Pons (tissue), 1 donor: ENCODE measurements around the gene CACNA2D3.
"Not testable (repeated sequence)": the region's sequence is repeated elsewhere in the genome, so short reads cannot be mapped to it uniquely, and the experiment has no call there.

Source experiments
- DNase-seq: peaks from one replicate; pipeline ENCODE4 v3.0.0-alpha.2; 2016; ENCODE audit warnings: low spot score

Gene CACNA2D3

DNA sequence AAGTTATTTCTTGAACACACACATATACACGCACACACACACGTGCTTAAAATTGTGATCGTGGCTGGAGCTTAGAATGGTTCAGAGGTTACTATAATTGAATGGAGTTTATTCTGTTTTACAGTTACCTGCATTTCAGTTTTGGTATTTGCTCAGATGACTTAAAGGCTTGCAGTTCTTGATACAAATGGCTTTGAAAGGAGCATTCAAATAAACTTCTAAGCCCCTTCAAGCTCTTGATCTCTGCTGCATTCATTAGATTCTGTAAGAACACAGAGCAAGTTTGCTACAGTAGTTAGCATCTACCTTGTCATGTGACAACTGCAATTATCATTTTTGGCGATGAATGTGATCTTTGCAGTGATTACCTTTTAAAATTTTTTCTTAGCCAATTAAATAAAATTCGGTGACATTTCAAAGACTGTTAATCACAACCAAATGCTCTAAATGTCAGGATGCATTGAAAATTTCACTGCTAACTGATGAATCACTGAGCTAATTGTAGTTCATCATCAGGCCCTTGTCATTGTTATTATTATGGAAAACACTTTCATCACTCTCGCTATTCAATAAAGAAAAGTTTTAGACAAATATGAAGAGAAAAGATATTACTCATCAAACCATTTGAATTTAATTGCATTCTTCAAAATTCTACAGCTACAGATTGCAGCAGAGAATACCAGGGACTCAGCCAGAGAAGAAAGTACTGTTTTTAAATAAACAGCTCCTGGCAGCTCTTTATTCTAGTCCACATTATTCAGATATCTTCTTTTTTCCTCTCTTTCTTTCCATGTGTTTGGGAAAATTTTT lies 509.4 kb downstream of the CACNA2D3 start:
- DNase-seq, result no peak

DNA sequence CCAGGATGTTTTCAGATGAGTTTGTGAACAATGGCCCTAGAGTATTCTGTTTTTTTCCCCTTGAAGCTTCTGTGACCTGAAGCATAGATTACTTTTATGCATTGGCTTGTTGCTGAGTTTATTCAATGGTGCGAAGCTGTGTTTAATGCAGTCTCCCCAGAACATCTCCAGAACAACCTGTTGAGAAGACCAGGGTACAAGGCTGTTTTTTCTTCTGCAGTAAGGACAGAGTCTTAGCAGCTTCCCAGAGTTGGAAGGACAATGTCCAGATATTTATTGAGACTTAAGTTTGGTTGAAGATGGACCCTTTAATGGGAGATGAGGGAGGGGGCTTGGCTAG lies 509.9 kb downstream of the CACNA2D3 start:
- no peak for DNase-seq

DNA sequence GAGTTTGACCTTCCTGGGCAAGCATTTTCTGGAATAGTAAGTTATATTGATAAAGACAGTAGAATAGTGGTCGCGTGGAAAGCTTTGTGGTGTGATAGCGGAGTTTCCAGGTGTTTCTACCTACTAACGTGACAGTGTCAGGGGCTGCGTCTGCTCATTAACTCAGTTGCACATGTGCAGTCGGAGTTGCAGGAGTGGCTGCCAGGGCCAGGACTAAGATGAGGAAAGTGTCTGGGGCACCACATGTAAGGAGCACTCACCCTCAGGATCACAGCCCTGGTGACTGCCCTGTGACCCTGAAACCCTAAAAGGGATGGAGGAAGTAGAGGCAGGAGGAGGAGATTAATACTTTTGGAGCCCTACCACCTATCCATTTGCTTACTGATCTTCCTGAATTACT lies 510.5 kb downstream of the CACNA2D3 start:
- no peak for DNase-seq

DNA sequence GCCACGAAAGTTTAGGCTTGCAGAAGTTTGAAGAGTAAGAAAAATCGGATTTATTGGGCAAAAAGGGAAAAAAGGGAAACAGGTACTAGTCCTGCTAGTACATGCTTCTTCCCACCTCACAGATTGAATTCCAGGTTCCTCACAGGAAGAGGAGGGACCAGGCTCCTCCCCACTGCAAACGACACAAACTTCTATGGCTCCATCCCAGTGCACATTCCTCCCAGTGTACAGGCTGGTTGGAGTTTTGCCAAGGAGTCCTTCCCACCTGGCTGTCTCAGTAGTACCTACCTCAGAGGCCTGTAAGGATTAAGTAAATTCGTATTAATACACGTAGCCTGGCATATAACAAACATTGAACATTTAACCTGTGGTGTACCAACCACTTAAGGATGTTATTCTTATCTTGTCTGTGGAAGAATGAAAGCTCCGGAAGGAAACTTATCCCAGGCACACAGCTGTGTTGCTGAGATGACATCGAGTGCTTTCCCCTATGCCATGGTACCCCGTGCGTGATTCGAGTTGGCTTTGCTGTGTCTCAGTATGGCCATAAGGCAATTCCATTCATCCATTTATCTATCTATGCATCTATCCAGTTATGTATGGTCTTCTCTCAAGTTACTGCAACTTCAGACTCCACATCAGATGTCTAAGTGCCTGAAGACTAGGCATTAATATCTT lies 511.2 kb downstream of the CACNA2D3 start:
- DNase-seq, result no peak

DNA sequence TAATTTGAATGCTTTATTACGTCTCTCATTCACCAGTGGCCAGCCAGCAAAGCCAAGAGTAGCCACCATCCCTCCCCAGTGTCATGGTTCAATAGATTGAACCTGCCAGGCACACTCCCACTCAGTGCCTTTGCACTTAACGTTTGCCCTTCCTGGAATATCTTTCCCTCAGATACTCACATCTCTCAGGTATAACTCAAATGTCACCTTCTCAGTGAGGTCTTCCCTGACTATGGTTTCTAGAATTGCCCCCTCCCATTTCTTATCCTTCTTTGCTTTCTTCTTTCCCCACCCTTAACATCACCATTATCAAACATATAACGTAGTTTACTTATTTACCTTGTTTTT lies 511.7 kb downstream of the CACNA2D3 start:
- no peak for DNase-seq

DNA sequence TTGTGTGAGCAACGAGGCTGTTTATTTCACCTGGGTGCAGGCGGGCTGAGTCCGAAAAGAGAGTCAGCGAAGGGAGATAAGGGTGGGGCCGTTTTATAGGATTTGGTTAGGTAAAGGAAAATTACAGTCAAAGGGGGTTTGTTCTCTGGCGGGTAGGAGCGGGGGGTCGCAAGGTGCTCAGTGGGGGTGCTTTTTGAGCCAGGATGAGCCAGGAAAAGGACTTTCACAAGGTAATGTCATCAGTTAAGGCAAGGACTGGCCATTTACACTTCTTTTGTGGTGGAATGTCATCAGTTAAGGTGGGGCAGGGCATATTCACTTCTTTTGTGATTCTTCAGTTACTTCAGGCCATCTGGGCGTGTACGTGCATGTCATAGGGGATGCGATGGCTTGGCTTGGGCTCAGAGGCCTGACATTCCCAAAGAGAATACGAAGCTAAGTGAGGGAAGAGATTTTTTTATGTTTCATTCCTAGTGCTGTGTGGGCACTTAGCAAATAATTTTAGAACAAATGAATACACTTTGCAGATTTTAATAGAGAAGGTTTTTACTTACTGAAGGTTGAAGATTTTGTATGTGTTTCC lies 517.5 kb downstream of the CACNA2D3 start:
- DNase-seq, result not testable (repeated sequence)

DNA sequence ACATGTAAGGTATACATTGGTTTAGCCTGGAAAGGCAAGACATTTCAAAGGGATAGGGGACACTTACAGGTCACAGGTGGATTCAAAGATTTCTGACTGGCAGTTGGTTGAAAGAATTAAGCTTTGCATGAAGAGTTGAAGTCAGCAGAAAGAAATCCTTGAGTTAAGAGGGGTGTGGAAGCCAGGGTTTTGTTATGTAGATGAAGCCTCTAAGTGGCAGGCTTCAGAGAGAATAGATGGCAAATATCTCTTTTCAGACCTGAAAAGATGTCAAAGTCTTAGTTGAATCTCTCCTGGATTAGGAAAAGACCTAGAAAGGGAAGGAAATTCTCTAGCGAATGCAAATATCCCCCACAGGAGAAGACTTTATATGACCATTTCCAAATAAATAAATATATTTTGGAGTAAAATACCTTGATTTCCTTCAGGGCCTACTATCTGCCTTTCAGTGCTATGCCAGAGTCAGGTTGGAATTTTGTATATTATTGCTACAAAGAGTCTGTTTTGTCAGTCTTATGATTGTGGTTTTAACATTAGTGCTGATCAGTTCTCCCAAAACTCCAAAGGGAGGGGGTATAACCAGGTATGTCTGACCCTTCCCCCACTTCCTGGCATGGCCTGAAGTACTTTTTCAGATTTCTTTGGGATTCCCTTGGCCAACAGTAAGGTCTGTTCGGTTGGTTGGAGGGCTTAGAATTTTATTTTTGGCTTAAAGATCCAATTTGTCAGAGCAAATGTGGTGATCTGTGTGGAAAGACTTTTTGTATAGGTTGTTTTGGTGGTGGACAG lies 519.1 kb downstream of the CACNA2D3 start:
- DNase-seq, result no peak

DNA sequence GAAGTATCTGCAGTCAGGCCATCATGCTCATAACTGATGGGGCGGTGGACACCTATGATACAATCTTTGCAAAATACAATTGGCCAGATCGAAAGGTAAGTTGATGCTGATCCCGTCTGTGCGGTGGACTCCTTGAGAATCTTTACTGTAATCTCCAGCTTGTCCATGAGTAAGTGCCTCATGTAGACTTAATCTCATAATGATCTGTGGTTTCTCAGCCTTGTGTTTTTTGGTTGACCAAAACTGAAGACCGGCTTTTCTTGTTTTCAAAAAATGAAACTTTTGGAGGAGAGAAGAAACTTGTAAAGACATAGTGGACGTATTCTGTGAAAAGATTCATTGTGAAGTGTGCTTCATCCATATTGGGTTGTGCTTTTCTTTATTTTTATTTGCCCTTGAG lies 519.8 kb downstream of the CACNA2D3 start:
- DNase-seq, result no peak

DNA sequence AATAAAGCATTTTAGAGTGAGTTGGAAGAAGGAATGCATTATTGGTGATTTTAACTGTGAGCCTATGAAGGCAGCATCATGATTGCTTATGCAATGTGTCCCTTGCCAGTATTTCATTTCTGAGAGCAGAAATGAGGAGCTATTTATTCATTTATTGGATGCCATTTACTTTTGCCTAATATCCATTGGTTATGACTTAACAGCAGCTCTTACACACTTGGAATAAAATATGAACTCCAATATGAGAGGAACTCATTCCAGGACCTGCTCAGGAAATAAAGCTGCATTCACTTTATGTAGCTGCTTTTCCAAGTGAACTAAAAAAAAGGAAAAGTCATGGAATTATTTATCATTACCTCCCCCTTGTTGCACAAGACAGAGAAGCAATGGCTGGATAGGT lies 525.4 kb downstream of the CACNA2D3 start:
- DNase-seq, result no peak

DNA sequence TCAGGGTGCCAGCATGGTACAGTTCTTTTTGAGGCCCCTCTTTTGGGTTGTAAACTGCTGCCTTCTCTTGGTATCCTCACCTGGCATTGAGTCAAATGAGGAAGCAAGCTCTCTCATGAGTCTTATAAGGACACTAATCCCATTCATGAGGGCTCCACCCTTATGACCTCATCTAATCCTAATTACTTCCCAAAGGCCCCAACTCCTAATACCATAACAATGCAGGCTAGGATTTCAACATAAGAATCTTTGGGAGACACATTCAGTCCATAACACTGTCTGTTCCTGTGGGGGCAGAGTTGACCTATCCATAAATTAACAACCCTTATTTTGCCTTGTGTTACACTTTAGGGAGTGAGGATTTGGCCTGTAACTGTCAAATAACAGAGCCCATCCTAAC lies 527.2 kb downstream of the CACNA2D3 start:
- DNase-seq, result no peak

DNA sequence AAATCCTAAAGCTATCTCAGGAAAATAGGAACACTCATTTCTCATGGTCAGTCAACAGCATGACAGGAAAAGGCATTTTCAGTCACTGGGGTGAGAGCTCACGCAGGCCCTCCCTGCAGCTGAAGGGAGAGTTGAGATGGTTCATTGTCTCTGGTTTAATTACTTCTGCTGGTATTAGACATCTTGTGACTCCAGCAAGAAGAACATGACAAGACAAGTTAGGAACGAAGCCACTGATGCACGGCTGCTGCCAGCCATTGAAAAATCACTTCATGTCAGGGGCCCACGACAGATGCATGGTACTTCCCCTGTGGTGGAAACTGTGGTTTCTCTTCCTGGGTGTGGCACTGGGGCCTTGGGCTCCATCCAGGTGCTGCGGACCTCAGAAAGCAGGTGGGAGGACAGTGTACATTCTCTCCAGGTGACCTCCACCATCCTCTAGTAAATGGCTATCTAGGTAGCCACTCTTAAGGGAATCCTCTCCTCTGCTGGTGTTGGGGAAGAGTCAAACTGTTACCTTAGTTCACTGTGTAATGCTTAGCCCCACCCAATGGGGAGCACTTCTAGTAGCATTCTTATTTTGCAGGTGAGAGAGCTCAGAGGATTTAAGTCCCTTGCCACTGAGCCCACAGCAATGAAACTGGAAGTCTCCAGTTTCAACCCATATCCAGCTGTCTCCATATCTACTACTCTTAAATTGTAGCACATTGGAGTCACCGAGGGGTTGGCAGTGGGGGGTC lies 531.3 kb downstream of the CACNA2D3 start:
- DNase-seq, result no peak

DNA sequence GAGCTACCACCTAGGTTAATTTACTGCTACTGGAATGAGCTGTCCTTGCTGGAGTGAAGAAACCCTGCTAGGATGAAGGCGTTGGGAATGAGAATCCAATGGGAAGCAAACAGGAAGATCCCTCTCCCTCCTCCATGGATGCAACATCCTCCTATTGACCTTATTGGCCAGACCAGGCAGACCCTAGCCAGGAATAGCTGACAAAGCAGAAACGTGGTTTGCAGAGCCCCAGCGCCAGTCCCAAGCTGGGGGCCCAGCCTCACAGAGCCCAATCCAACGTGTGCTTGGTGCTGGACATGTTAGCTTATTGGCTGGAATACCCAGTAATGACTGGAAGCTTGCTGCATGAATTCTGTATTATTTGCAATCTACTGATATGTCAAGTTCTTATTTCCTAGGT lies 532.4 kb downstream of the CACNA2D3 start:
- DNase-seq, result no peak

DNA sequence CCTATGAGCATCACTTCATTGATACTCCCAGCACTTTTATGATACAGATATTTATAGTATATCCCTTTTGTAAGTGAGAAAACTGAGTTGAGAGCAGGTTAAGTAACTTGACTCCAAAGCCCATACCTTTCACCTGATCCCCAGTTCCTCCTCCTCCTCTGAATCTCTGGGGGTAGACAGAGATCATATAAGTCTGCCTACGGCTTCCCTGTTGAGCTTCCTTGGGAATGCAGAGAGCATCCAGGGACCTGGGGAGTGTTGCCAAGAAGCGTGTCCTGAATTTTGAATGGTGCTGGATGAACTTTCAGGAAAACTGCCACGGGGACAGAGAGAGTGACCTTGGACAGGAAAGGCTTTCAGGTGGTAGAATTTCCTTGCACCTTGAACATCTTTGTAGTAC lies 537.0 kb downstream of the CACNA2D3 start:
- DNase-seq, result peak; percentile 7

DNA sequence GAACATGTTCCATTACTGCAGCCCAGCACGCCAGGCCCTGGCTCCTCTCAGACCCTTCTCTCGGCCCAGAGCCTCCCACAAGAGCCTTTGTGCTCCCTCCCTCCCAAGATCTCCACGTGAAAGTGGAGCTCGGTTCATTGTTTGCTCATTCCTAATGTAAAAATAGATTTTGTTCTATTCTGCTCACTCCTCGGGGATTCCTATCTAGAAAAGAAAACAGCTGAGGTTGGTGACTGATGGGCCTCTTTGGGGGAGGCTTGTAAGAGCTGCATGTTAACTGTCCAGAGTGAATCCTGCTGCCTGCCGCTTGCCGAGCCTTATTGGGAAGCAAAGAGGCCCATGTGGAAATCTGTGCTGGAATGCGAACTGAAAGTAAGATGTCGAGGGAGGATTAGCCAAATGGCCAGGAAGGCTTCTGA lies 538.4 kb downstream of the CACNA2D3 start:
- no peak for DNase-seq

DNA sequence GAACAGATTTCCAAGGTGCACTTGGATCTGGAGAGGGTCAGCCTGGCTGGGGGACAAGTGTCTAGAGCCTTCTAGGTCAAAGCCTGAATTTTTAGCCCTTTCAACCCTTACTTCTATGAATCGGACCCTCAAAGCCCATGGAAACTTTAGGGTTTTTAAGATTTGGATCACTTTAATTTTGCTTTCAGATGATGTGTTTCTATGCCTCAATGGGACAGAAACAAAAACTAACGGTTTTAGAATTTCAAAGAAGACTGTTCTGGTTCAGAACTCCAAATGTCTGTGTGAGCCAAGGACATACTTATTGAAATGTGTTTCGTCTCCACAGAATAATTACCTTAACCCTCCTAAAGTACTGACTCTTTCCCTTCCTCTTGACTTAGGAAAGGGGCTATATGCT lies 538.8 kb downstream of the CACNA2D3 start:
- DNase-seq, result no peak

DNA sequence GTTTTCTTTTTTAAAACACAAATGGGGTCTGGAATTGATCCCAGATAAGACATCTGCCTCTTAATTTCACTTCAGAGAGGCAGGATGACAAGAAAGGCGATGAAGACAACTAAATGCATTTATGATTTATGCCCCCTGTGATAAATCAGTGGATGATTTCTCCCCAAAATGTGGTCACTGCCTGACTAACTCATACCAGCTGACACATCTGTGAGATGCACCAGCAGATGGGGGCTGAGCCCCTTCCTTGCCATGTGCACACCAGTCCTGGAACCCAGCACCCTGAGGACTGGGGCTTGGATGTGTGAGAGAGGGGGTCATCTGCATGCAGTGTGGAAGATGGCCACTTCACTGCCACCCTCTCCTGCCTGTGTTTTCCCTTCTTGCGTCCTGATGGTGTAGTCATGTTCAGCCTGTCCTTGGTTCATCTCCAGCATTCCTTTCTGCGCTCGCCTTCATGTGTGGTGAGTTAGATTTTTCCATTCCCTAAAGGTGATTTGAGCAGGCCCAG lies 541.2 kb downstream of the CACNA2D3 start:
- DNase-seq, result no peak

DNA sequence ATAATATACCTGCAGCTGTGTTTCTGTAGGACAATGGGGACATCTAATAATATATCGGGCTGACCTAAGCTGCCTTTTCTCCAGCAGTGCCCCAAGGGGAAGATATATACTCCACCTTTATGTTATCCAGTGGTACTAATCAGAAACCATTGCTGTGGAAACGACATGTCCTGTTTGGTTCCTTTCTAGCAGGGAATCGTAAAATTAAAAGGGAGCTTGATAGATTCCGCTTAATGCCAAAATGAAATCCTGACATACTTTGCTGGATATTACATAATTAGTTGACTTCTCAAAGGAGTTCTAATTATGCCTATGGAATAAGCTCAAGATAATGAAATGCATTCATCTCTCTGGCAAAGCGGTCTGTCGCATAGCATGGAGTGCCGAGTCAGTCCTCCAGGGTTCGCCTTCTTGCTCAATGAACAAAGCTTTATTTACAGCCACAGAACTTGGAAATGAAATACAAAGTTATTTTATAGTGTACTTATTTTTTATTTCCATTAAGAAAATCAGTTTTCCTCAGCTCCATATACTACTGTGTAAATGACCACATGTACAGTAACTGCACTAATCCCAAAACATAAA lies 542.8 kb downstream of the CACNA2D3 start:
- no peak for DNase-seq

DNA sequence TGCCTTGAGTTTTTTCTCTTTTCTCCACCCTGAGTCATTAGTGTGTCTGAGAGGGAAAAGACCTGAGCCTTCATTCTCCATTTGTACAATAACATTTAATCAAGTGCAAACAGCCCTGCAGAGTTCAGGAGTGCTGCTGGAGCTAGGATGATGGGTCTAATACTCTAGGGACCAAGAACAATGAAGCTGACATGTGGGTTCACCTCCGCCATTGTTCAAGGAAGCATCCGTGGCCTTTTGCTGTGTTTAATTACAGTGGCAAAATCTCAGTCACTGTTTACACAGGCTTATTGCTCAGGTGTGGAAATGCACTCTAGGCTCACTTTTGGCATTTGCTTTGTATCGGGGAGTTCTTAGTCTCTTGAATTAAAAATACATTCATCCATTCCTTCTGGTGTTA lies 545.9 kb downstream of the CACNA2D3 start:
- no peak for DNase-seq

DNA sequence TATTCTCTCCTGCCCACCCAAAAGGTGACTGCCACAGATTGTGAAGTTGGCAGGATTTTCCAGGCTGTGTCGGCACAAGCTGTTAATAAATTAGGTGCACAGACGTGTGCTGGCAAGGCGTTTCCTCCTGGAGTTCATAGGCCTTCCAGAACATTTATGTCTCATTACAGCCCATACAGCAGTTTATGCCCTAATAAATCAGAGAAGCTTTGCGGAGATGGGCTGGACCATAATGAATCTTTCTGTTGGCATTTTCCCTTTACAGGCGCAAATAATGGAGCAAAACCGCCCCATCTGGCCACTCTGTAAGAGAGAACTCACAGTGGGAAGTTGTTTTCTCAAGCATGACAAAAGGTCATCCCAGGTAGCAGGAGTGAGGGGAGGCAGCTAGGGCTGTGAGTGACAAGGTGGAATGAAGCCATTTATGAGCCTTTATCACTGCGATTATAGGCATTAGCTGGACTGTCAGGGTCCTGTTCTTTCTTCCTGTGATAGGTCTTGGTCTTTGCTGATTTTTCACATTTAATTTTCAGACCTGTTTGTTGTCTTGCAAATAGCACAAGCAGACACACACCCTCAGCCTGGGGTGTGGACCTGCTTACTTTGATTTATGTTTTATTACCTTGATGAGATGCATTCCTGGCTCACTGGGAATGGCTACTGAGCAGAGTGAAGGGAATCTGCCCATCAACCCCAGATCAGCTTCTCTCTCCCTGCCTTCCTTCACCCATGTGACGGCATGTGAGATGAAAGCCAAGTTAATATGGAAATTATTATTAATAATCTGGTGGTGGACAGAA lies 548.0 kb downstream of the CACNA2D3 start:
- no peak for DNase-seq

DNA sequence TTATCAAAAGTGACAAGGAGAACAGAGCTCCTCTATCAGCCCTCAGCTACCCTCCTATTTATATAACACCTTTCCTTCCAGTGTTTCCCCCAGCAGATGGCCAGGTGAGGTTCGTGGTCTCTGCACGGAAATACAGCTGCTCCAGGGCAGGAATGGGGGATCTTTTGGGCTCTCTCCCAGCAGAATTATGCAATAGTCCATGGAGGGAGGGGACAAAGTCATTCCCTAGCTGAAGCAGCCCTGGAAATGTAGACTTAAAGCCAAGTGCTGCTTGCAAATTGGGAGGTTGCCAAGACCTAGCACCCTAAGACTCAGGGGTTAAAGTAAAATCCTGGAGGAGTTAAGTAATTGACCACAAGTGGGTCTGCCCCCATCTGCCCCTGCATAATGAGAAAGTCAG lies 549.2 kb downstream of the CACNA2D3 start:
- no peak for DNase-seq

DNA sequence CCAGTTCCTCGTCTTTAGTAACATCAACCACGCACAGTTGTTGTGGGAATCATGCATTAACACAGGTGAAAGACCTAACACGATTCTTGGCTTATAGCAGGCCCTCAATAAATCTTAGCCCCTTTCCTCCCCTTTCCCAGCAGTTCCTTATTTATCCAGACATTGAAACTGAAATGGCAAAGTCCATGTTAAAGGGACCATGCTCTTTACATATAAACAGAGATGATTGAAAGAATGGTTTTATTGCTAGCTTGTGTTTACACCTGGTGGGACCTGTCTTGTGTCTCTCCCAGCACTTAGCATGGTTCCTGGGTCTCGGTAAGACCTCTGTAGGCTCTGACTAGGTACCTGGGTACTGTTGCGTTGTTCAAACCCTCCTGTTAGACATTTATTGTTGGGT lies 553.7 kb downstream of the CACNA2D3 start:
- no peak for DNase-seq
